MG63 (cell line): ENCODE data around the gene ARHGEF17. TPM values are rescaled to one million over a fixed set of nuclear protein-coding genes. Genes with fewer than 3 reads are reported as not detected.

Experiments
- DNase-seq: peaks from one replicate; pipeline ENCODE4 v3.0.0-alpha.2; 2020
- H3K27me3 ChIP-seq: fragments of 250-450 bp; sonication (Bioruptor Pico); 2 replicates; pipeline ENCODE4 v1.5.1; 2020; ENCODE audit warnings: mild to moderate bottlenecking, moderate library complexity
- H3K36me3 ChIP-seq: fragments of 250-450 bp; sonication (Bioruptor Pico); 2 replicates; pipeline ENCODE4 v1.5.1; 2020; ENCODE audit warnings: mild to moderate bottlenecking, moderate library complexity
- H3K4me3 ChIP-seq: fragments of 250-450 bp; sonication (Bioruptor Pico); 2 replicates; pipeline ENCODE4 v1.5.1; 2020; ENCODE audit warnings: mild to moderate bottlenecking, moderate library complexity
- H3K9me3 ChIP-seq: fragments of 250-450 bp; sonication (Bioruptor Pico); 2 replicates; pipeline ENCODE4 v1.5.1; 2020; ENCODE audit warnings: mild to moderate bottlenecking, moderate library complexity
- total RNA-seq: library from RNA; depleted of rRNA; stranded (reverse); fragments of >200 nt; shearing (Covaris generic); gene quantifications from 2 replicates; pipeline ENCODE4 v1.2.3, GENCODE V29; 2014; ENCODE audit warnings: low replicate concordance

Gene ARHGEF17
- total RNA-seq, 1 experiment from 2014 or later: 10.9 TPM

GRCh38 chr11:73366953-73367352 is 58.9 kb downstream of the ARHGEF17 start:
- Histone ChIP-seq H3K9me3 (no peaks in the 10 kb centered on the region), H3K27me3 (no peaks in the 10 kb centered on the region), H3K36me3 (peaks cover 18% of the 10 kb centered on the region), H3K4me3 (no peak overlapping the region)
- DNase-seq: no peak

GRCh38 chr11:73367482-73368024 is 59.5 kb downstream of the ARHGEF17 start:
- H3K9me3 ChIP-seq: no peaks in the 10 kb centered on the region
- peaks cover 18% of the 10 kb centered on the region for H3K36me3 ChIP-seq
- H3K27me3 ChIP-seq: no peaks in the 10 kb centered on the region
- H3K4me3 ChIP-seq: no peak overlapping the region
- no peak for DNase-seq

- Histone ChIP-seq H3K27me3 (no peaks in the 10 kb centered on the region), H3K36me3 (no peaks in the 10 kb centered on the region), H3K9me3 (no peaks in the 10 kb centered on the region), H3K4me3 (no peak overlapping the region)
- DNase-seq: peak; percentile 52
Observed at GRCh38 chr11:73372375-73372993, 64.4 kb downstream of the ARHGEF17 start.

GRCh38 chr11:73374151-73374550 is 66.1 kb downstream of the ARHGEF17 start:
- no peak for DNase-seq
- no peak overlapping the region for H3K4me3 ChIP-seq
- H3K36me3 ChIP-seq: no peaks in the 10 kb centered on the region
- H3K27me3 ChIP-seq: no peaks in the 10 kb centered on the region
- H3K9me3 ChIP-seq: no peaks in the 10 kb centered on the region

GRCh38 chr11:73375830-73376159 is 67.7 kb downstream of the ARHGEF17 start:
- H3K27me3 ChIP-seq: no peaks in the 10 kb centered on the region
- DNase-seq: no peak
- H3K36me3 ChIP-seq: no peaks in the 10 kb centered on the region
- H3K9me3 ChIP-seq: no peaks in the 10 kb centered on the region
- H3K4me3 ChIP-seq: peak overlapping the region; percentile 17

- DNase-seq: peak; percentile 89
- Histone ChIP-seq H3K36me3 (no peaks in the 10 kb centered on the region), H3K9me3 (no peaks in the 10 kb centered on the region), H3K4me3 (peak within 1 kb of the TSS; percentile 65), H3K27me3 (no peaks in the 10 kb centered on the region)
Observed at GRCh38 chr11:73376160-73376802, 68.2 kb downstream of the ARHGEF17 start, which contains the start of gene RELT. Gene RELT, plus strand, starts transcription at chr11:73376399. Its CDS starts 12,738 bp downstream, at chr11:73389137.

GRCh38 chr11:73376803-73377629 is 68.9 kb downstream of the ARHGEF17 start:
- no peaks in the 10 kb centered on the region for H3K27me3 ChIP-seq
- peak overlapping the region; percentile 65 for H3K4me3 ChIP-seq
- no peaks in the 10 kb centered on the region for H3K9me3 ChIP-seq
- DNase-seq: peak; percentile 79
- no peaks in the 10 kb centered on the region for H3K36me3 ChIP-seq

GRCh38 chr11:73379189-73379880 is 71.3 kb downstream of the ARHGEF17 start:
- no peaks in the 10 kb centered on the region for H3K36me3 ChIP-seq
- no peak for DNase-seq
- H3K4me3 ChIP-seq: no peak overlapping the region
- H3K27me3 ChIP-seq: no peaks in the 10 kb centered on the region
- no peaks in the 10 kb centered on the region for H3K9me3 ChIP-seq

GRCh38 chr11:73380331-73380730 is 72.3 kb downstream of the ARHGEF17 start:
- no peaks in the 10 kb centered on the region for H3K36me3 ChIP-seq
- no peak for DNase-seq
- H3K27me3 ChIP-seq: no peaks in the 10 kb centered on the region
- no peak overlapping the region for H3K4me3 ChIP-seq
- no peaks in the 10 kb centered on the region for H3K9me3 ChIP-seq

GRCh38 chr11:73380897-73381410 is 72.9 kb downstream of the ARHGEF17 start:
- no peaks in the 10 kb centered on the region for H3K9me3 ChIP-seq
- H3K4me3 ChIP-seq: no peak overlapping the region
- no peaks in the 10 kb centered on the region for H3K27me3 ChIP-seq
- no peak for DNase-seq
- no peaks in the 10 kb centered on the region for H3K36me3 ChIP-seq

GRCh38 chr11:73381589-73381988 is 73.5 kb downstream of the ARHGEF17 start:
- no peak overlapping the region for H3K4me3 ChIP-seq
- H3K27me3 ChIP-seq: no peaks in the 10 kb centered on the region
- no peak for DNase-seq
- no peaks in the 10 kb centered on the region for H3K36me3 ChIP-seq
- H3K9me3 ChIP-seq: no peaks in the 10 kb centered on the region

GRCh38 chr11:73382183-73382582 is 74.1 kb downstream of the ARHGEF17 start:
- H3K27me3 ChIP-seq: no peaks in the 10 kb centered on the region
- no peaks in the 10 kb centered on the region for H3K9me3 ChIP-seq
- no peak overlapping the region for H3K4me3 ChIP-seq
- DNase-seq: no peak
- H3K36me3 ChIP-seq: no peaks in the 10 kb centered on the region

- DNase-seq: no peak
Observed at GRCh38 chr11:73382747-73383146, 74.7 kb downstream of the ARHGEF17 start.

GRCh38 chr11:73383249-73384124 is 75.4 kb downstream of the ARHGEF17 start:
- H3K27me3 ChIP-seq: no peaks in the 10 kb centered on the region
- no peak for DNase-seq
- H3K36me3 ChIP-seq: no peaks in the 10 kb centered on the region
- H3K4me3 ChIP-seq: no peak overlapping the region
- no peaks in the 10 kb centered on the region for H3K9me3 ChIP-seq

More at GRCh38 chr11:73382747-73383146, 74.7 kb downstream of the ARHGEF17 start:
- Histone ChIP-seq H3K9me3 (no peaks in the 10 kb centered on the region), H3K36me3 (no peaks in the 10 kb centered on the region), H3K27me3 (no peaks in the 10 kb centered on the region), H3K4me3 (no peak overlapping the region)

GRCh38 chr11:73384125-73384441 is 76.0 kb downstream of the ARHGEF17 start:
- no peaks in the 10 kb centered on the region for H3K36me3 ChIP-seq
- no peak for DNase-seq
- H3K9me3 ChIP-seq: no peaks in the 10 kb centered on the region
- no peaks in the 10 kb centered on the region for H3K27me3 ChIP-seq
- H3K4me3 ChIP-seq: no peak overlapping the region

- H3K9me3 ChIP-seq: no peaks in the 10 kb centered on the region
- H3K4me3 ChIP-seq: no peak overlapping the region
- no peaks in the 10 kb centered on the region for H3K36me3 ChIP-seq
- no peaks in the 10 kb centered on the region for H3K27me3 ChIP-seq
- DNase-seq: no peak
Observed at GRCh38 chr11:73384531-73384871, 76.4 kb downstream of the ARHGEF17 start.
